Forelimb muscle (tissue), 1 donor: ENCODE data around the gene TERT. TPM values are rescaled to one million over a fixed set of nuclear protein-coding genes. Genes with fewer than 3 reads are reported as not detected.

Experiments used
- DNase-seq: peaks from one replicate; pipeline ENCODE4 v3.0.0-alpha.2; 2013; ENCODE audit warnings: low read depth
- polyA plus RNA-seq: library from polyadenylated mRNA; unstranded; fragments of 120-200 nt; gene quantifications from one replicate; pipeline ENCODE4 v1.2.1, GENCODE V29; 2013; ENCODE audit not compliant: insufficient read length

The TERT gene
- polyA plus RNA-seq, 1 donor = not detected

DNA sequence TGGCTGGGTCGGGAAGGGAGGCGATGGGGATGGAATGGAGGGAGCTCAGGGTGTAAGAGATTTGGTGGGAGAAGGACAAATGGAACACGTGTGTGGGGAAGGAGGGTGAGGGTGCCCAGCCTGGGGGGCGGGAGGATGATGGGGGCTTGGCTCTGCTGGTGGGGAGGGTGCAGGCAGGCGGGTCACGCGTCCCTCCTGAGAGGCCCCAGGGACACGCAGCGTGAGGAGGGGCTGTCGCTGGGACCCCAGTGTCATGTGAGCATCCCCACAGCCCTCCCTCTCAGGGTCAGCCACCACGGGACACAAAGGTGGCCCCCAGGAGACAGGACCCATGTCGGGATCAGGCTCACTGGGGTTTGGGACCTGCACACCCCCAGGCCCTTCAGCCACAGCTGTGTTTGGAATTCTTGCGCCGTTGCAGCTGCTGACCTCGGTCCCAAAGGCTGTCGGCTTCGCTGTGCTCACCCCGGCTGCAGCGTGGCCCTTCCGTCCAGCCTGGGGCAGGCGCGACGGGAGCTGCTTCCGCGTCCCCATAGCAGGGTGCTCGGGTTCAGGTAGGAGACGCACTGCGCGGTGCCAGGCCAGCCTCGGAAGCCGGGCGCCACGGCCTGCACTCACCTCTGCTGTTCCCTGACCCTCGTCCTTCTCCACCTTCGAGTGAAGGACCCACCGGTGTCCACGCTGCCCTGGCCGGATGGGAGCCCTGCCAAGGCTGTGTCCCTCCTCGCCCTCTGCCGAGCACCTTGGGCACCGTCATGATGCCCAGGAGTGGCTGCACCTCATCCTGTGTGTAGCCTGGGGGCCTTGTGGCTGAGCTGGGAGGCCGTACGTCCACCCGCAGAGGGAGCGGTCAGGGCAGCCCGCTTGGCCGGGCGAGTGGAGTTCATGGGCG is 88.1 kb downstream of the TERT start:
- DNase-seq = no peak

DNA sequence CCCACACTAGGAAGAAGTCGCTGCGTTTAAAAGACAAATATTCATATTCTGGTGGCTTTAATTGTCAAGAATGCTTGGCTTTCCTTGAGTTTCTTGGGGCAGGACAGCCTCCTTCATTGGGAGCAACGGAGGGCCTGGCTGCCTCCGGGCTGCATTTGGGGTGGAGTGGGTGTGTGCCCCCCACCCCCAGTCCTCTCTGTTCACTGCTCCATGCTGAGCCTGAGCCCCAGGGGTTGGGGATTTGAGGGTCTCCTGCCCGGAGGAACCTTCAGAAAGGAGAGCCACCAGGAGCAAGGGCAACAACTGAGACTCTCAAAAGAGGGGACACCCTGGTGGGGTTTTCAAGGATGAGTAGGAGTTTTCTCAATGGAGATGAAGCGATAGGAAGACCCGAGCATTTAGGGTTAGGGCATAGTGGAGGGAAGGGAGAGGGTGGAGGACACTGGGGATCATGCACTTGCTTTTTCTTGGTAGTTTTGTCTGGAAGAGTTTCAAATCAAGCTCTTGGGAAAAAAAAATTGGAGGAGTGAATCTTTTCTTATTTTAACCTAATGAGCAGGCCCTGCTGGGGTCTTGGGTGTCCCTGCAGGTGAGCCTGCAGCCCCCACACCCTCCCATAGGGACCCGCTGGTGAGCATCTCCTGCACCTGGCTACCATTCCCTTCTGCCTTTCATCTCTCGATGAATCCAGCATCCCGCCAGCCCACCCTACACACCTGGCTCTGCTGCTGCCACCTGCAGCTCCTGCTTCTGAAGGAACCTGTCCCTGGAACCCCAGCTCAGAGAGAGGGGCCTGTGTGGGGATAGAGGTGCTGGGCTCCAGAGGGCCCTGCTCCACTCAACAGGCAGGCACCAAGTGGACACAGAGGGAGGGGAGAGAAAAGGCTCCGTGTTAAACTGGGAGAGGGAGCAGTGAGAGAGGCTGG is 89.3 kb downstream of the TERT start:
- DNase-seq = no peak

DNA sequence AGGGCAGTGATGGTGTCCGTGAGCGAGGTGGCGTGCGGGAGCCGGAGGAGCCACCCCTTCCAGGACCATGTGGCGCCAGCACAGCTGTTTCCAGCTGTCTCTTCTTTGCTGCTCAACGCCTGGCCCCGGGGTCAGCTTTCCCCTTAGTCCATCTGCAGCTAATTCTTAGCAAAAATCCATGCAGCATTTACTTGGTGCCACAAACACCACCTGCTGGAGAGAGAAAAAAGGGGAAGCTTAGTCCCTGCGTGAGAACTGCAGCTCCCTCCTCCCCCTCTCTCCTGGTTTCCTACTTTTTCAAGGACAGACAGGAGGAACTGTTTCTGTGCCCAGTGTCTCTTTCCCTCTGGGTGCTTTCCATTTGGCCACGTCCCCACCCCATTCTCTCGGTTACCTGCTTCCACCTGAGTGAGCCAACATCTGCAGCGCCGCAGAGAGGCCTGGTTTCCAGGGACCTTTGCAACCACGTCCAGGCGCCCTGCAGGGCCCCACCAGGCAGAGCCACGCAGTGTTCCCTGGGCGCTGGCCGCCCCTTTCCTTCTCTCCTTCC is 90.1 kb downstream of the TERT start:
- no peak for DNase-seq

DNA sequence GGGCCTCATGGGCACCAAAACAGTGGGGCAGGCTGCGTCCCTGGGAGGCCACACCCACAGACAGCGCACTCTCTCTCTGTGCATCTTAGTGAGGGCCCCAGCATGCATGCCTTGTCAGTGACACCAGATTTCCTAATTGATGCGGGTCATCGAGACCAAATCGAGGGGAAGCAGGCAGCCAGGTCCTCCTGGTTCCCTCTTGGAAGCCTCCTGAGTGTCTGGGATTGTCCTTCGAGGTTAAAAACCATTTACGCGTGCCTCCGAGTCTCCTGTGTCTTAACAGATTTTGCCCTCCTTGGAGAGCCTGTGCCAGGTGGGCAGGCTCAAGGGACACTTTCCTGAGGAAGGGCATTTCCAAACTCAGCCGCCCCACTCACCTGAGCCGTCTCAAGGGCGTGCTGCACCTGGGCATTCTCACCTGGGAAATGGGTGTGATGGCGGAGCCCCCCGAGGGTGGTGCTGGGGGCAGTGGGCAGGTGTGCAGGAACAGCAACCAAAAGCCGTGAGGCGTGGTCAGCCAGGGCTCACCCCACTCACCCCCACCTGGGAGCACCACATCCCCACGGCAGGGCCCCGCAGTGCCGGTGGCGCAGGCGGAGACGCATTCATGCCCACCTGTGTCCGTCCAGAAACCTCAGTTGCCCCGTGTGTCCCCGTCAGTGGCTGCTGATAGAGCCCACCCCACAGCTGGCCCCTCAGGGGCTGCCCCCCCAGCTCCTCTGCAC is 90.7 kb downstream of the TERT start:
- DNase-seq = no peak

GRCh38 chr5:1203311-1203967 is 91.4 kb downstream of the TERT start:
- no peak for DNase-seq

Other genes with a start within 250 kb of the TERT start
- gene SLC12A7, start 183.0 kb downstream of the TERT start, polyA plus RNA-seq = 8.0 TPM
- gene SLC6A19, start 93.5 kb downstream of the TERT start, polyA plus RNA-seq = not detected
- gene SLC6A18, start 69.7 kb downstream of the TERT start, polyA plus RNA-seq = not detected
- gene CLPTM1L, start 50.0 kb upstream of the TERT start, polyA plus RNA-seq = 45.5 TPM
- gene SLC6A3, start 150.4 kb upstream of the TERT start, polyA plus RNA-seq = not detected
- 27.6 TPM for gene LPCAT1, start 228.9 kb upstream of the TERT start, polyA plus RNA-seq